NK-92 treated with Interleukin-12 subunit alpha and Interleukin-12 subunit beta, amount 100 ng/mL, for 24 hours (cell line): Measurements from ENCODE around the gene CDH23.
"Not testable (repeated sequence)": the region's sequence is repeated elsewhere in the genome, so short reads cannot be mapped to it uniquely, and the experiment has no call there.

Experiments
- DNase-seq: peaks from one replicate; lab custom pipeline; 2025; lab: John Stamatoyannopoulos, UW

Gene CDH23

DNA sequence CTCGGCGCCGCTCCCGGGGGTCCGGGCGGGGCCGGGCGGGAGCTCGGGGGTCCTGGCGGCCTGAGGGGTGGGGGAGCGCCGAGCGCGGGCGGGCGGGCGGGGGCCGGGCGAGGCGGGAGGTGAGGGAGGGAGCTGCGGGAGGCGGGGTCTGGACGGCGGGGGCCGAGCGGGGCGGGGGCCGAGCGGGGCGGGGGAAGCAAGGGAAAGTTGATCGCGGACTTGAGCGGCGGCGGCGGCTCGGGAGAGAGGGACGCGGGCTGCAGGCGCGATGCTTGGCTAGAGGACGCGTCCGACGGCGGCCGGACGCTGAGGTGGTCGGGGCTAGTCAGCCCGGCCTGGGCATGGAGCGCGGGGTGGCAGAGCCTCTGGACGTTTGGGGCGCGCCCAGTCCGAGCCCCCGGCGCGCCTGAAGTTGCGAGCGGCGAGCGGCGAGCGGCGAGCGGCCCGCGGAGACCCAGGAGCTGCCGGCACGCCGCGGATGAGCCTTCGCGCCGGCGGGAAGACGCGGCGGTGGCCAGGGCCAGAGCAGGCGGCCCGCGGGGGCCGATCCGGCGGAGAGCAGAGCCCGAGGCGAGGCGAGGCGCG lies at the start of gene CDH23:
Gene CDH23, plus strand, starts transcription at position 210 of the 585 bp plus-strand sequence. CDS start 42,912 bp downstream, outside the sequence.
- DNase-seq, result no peak

DNA sequence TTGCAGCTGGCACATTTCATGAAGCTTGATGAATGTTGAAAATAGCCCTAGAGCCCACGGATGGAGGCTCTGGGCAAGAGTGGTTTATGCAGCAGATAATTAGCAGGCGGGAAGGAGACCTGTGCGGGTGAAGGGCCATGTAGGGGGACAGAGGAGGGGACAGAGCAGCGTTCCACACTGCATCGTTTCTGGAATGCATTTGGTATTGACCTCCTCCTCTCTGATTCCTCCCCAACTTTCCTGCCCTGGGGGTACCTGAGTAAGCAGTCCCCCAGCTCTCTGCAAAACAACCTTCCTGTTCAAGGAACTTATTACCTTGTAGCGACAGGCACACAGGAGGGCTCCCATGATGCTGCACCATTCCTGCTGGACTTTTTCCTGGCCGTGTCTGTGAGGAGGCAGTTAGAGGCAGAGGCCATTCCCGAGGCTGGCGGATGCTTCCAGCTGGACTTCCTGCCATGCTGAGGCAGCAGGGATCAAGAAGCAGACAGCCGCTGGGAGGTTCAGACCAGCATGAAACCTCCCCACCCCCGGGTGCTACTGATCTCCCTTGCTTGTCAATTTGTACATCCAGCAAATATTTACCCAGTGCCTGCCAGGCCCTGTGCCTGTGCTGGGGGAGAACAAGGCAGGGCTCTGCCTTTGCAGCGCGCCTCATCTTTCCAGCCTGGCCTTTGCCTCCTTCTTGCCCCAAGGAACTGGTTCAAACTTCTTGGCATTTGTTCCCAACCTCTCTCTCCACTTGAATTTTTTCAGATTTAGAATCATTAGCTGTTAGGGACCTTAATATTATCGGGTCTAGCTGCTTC lies 48.9 kb upstream of the CDH23 start:
- DNase-seq, result no peak

DNA sequence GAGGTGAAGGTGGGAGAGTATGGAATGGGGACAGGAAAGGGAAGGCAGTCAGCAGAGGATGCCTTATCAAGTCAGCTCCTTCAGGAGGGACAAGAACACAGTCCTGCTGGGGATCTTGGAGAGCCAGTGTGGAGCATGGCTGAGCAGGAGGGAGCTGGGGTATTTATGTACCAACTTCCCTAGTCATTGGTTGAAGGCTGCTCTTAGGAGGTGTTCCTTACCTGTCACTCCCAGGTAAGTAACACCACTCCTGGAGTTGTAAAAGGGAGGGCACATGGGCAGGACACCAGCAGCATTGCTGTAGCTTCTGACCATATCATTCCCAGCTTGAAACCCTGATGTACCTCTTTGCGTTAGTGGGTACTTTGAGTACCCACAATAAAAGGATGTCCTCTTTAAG lies 47.9 kb upstream of the CDH23 start:
- no peak for DNase-seq

DNA sequence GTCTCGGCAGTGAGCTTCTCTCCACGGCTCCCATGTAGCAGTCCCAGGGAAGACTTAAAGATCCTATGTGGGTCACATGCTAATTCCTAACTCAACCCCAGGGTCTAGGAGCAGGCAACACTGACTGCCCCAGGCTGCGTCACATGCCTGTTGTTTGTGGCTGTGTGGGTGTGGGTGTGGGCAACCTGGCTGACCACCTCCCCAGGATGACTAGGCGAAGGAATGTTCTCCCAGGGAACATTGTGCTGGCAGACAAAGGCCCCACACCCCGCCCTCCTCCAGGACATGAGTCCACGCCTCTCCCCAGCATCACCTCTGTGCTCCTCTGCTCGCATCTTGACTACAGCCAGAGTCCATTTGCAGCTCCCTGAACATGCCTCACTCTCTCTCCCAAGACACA lies 47.3 kb upstream of the CDH23 start:
- DNase-seq, result no peak

DNA sequence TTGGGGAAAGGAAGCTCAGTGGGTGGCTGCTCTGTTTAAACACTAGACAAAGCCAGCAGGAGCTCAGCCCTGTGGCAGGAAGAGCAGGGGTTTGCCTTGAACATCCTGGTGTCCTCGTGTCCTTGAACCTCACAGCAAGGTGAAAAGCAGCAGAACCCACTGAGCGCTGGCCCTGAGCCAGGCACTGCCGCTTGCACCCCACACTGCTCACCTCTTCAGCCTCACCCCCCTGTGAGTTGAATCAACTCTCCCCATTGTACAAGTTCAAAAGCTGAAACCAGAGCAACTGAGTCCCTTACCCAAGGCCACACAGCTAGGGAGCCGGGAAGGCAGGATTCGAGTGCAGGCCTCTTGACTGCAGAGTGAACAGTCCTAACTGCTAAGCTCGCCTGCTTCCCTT lies 45.6 kb upstream of the CDH23 start:
- DNase-seq, result no peak

DNA sequence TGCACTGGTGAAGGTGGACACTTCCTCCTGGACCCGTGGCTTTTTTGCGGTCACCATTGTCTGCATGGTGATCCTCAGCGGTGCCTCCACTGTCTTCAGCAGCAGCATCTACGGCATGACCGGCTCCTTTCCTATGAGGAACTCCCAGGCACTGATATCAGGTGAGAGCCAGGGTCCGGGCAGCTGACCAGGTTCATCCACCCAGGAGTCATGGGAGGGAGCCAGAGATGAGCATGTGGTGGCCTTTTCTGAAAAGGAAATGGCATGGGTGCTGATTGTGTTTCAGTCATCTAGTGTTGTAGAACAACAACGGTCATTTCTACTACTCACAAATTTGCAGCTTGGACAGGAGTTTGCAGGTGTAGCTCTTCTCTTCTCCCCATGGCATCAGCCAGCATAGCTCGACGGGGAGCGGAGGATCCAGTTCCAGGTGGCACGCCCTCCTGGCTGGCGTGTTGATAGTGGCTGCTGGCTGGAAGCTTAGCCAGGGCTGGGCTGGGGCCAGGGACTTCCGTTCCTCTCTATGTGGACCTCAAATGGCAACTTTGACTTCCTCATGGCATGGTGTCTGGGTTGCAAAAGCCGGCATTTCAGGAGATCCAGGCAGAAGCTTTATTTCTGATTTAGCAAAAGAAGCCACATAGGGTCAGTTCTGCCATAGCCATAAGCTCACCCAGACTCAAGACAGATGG lies 44.9 kb upstream of the CDH23 start:
- no peak for DNase-seq

DNA sequence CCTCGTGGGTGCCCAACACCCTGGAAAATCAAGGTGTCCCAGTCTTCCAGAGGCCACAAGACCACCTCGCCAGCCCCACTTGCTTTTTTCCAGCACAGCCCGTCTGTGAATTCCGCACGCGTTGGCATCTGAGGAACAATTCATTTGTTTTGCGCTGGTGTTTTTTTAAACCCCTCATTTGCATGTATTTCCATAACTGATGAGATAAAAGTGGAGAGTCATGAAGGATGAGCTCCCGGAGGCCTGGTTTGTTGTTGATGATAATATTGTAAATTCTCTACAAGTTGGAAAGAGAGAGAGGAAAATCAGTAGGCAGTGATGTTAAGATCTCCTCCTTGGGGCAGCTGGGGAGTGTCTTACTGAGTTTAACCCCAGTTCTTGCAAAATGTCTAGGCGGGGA lies 43.1 kb upstream of the CDH23 start:
- DNase-seq, result no peak

DNA sequence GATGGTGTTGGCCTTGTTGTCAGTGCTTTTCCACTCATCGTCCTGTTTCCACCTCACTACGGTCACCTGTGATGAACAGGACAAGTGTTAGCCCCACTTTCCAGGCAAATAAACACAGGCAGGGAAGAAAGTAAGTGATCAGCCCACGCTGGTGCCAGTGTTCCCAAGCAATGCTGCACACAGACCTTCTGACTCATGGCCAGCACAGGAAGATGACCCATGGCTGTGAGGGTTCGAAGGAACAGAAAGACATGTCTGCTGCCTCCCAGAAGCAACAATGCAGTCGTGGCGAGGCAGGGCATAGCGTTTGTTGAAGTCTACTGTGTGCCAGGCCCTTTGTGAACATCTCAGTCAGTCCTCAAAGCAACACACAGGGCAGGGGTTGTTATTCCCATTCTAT lies 41.9 kb upstream of the CDH23 start:
- DNase-seq, result no peak

DNA sequence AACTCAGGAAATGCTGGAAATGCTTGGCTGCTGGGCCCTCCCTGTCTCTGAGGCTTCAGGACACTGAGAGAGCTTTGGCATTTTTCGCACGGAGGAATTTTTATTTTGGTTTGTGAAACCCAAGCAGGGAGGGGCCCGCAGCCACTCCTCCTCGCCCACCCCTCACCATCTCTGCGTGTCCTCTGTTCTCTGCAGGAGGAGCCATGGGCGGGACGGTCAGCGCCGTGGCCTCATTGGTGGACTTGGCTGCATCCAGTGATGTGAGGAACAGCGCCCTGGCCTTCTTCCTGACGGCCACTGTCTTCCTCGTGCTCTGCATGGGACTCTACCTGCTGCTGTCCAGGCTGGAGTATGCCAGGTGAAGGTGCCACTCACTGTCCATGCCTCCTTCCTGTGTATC lies 40.8 kb upstream of the CDH23 start:
- DNase-seq, result no peak

DNA sequence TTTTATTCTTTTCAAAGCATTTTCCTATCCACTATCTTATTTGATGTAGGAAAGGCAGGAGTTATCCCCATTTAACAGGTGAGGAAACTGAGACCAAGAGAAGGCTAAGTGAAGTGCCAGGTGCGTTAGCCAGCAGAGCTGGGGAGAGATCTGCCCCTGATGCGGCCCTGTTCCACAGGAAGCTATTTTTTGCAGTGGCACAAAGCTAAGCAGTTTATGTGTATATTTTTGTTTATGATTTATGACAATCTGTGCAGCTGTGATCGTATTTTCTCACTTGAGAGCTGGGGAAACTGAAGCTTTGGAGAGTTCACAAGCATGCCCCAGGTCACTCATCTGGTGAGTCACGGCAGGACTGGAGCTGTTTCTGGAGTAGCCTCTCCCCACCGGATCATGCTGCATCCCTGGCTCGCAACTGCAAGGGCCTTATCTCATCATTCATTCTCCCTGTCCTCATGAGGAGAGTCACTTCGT lies 38.9 kb upstream of the CDH23 start:
- no peak for DNase-seq

DNA sequence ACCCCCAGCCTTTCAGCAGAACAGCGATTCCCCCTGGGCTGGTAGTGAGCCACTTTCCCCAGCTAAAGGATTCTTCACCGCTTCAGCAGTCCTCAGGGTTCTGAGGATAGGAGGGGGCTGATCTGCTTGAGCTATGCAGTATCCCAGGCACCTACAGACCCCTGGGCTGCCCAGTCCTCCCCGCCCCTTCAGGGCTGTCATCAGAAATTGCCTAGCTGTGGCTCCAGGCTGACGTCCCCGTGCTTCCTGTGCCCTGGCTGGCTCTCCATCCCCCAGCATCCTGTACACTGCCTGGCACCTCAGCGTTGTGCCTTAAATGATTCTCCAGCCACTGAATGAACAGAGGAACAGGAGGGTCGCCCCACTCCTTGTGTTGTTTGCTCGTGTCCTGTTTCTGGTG lies 38.4 kb upstream of the CDH23 start:
- DNase-seq, result no peak

DNA sequence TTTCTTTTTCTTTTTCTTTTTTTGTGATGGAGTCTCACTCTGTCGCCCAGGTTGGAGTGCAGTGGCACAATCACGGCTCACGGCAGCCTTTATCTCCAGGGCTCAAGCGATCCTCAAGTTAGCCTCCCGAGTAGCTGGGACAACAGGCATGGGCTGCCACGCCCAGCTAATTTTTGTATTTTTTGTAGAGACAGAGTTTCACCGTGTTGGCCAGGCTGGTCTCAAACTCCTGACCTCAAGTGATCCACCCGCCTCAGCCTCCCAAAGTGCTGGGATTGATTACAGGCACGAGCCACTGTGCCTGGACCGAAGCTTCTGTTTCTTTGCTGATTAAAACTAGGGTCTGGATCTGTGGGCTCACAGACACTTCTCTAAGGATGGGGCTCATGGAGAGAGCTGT lies 37.8 kb upstream of the CDH23 start:
- not testable (repeated sequence) for DNase-seq

DNA sequence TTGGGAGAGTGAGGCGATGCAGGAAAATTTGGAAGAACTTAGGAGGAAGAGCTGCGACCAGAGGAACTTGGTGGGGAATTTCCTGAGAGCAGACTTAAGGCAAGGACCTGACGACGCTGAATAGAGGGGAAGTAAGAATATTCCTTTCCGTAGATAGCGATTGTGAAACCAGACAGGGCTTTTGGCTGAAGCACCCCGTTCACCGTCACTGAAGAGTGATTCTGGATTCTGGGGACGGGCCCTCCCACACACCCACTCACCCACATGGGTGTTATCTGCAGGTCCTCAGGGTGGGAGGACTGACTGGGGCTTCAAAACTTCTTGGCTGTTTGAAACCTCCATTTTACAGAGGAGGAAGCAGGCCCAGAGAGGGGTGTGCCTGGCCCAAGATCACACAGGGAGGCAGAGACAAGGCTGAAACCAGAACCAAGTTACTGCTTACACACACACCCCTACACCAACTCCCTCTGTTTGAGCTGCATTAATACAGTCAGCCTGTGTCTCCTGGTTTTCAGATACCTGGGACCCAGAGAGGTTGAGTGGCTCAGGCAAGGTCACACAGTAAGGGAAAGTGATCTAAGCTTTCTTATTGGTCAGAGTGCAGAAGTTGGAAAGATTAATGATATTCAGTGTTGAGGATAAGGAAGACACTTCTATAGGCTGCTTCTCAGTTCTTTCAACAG lies 37.2 kb upstream of the CDH23 start:
- no peak for DNase-seq

DNA sequence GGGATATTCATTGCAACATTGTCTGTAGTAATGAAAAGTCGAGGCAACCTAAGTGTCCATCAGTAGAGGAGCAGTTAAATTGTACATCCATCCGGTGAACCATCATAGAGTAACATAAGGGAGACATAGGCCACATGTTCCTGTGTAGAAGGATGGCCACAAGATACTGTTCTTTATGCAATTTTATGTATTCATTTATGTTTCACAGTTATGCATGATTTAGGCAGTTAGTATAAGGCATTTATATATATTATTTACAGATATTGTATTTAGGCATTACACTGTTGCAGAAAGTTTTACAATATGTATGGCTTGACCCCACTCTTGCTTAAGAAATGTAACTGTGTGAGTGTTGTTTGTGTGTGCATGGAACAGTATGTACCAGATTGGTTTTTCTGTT lies 36.0 kb upstream of the CDH23 start:
- DNase-seq, result no peak

DNA sequence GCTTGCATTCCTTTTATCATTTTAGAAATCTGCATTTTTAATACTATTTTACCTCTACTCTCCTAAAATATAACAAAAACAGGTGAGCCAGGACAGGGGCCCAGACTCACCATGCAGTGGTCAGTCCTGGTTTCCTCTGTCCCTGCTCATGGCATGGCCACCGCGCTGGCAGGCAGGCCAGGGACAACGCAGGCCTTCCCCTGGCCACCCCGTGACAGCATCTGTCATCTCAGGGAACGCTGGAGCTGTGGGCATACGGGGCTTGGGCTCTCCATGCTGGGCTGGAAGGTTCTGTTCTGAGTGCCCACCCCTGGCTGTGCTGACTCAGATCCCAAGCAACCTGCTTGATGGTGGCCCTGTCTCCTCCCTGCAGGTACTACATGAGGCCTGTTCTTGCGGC lies 35.1 kb upstream of the CDH23 start:
- DNase-seq, result no peak

DNA sequence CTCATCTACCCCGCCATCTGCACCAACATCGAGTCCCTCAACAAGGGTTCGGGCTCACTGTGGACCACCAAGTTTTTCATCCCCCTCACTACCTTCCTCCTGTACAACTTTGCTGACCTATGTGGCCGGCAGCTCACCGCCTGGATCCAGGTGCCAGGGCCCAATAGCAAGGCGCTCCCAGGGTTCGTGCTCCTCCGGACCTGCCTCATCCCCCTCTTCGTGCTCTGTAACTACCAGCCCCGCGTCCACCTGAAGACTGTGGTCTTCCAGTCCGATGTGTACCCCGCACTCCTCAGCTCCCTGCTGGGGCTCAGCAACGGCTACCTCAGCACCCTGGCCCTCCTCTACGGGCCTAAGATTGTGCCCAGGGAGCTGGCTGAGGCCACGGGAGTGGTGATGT lies 34.6 kb upstream of the CDH23 start:
- DNase-seq, result no peak

DNA sequence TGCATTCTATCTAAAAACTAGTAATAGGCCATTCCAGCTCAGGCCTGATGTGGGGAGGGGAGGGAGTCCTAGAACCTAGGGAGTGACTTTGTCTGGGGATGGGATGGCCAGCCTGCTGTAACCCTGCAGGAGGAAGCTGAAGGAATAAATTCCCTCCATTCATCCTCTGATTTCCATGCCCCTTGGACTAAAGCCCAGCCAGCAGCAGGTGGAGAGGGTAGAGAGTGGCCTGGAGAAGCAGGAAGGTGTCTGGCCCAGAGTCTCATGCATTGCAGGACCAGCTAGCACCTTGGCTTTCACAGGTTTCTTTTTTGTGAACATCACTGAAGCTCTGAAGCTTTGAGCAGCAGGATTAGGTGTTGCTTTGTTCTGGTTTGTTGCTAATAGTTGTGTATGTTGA lies 32.8 kb upstream of the CDH23 start:
- DNase-seq, result no peak

DNA sequence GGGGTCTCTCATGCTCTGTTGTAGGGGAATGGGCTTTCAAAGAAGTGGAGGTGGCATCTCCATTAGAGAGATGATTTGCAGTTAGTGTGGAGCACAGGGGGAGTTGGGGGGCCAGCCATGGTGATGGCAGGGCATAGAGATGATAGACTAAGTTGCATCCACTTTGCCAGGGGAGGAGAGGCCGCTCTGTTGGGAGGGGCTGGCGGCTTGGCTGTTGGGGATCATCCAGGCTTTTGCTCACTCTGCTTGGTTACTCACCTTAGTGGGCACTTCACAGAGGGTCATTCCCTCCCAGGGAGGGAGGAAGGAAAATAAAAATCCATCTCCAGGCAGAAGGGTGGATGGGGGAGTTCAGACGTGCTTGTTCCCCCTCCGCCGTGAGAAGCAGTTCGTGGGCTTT lies 31.4 kb upstream of the CDH23 start:
- DNase-seq, result no peak

DNA sequence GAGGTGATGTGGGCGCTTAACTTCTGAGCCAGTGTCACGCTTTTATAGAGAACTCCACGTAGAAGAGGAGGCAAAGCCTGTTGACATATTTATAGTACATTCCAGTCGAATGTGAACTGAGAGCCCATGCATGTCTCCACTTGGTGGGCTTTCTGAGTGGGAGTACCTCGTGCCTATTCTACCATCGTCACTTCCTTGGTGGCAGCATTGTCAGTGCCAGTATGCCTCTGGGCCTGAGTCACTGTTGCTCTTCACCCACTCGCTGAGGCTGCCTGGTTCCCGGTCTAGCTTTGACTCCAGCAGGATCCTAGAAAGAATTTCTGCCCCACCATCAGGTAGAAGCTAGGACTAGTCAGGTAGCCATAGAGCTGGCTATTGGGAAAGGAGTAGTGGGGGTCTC lies 30.0 kb upstream of the CDH23 start:
- no peak for DNase-seq

DNA sequence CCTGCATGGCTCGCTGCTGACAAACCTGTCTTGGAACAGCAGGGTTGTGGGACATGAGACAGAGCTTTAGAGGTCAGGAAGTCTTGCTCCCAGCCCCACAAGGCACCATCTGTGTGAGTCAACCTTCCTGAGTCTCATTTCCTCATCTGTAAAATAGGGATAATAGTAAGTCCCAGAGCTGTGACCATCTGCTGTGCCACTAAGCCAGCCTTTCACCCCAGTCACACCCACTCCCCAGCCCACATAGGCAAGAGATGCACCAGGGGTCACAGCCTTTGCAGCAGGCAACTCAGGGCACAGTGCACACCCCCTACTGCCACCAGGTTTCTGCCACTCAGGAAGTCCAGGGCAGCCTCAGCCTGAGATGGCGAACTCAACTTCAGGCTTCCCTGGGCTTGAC lies 29.4 kb upstream of the CDH23 start:
- DNase-seq, result no peak

DNA sequence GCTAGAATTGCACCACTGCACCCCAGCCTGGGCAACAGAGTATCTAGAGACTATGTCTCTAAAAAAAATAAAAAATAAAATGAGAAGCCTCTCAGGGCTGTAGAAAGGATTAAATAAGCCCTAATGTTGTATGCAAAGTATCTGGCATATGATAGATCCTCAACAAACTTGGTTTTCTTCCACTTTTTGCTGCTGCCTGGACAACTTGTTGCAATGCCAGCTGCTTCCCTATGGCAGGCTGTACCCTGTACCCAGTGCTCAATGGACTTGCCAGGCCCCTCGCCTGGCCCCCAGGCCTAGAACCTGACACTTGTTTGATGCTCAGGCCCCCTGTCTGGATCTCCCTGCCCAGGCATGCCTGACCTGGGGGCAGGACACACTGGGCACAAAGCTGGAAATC lies 28.5 kb upstream of the CDH23 start:
- no peak for DNase-seq

DNA sequence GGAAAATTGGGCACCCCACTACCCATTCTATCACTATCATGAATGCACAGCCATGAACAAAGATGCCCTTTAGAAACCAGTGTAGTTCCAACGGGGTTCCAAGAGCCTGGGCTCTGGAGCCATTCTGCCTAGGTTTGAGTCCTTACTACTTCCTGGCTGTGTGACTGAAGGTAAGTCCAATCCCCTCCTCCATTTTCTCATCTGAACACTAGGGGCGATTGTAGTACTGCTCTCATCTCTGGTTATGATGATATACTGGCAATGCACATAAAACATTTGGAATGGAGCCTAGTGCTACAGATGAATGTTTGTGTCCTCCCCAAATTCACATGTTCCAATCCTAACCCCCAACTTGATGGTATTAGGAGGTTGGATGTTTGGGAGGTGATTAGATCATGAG lies 28.1 kb upstream of the CDH23 start:
- DNase-seq, result no peak

DNA sequence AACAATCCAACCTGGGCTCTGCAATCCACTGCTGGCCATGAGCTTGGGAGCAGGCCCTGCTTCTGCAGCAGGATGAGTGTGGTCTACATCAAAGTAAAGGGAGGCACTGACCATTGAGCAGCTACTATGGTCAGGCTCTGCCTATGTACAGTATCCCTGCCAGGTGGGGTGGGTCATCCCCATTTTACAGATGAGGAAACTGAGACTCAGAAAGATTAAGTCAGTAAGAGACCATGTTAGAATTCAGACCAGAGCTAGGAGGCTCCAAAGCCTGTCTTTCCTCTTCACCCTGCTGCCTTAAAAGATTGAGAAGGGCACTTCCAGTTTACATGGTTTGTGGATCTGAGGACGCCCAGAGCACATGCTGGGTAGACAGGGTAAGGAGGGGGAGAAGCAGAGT lies 27.1 kb upstream of the CDH23 start:
- DNase-seq, result no peak
